Measurements from ENCODE around the gene UQCC2.

- no peak for TF ChIP-seq CTCF (IDR thresholded peaks at IDR 0.05; ENCODE audit: low read length)
- TF ChIP-seq EZH2 (IDR thresholded peaks at IDR 0.05; ENCODE audit: borderline replicate concordance, low read length), result no peak
Observed at GRCh38 chr6:33750244-33750991, 38.9 kb upstream of the UQCC2 start.
